Panc1 (cell line): ENCODE data around the gene CDYL2. TPM values are rescaled to one million over a fixed set of nuclear protein-coding genes. Genes with fewer than 3 reads are reported as not detected.

Experiments
- ATAC-seq: fragments of 200-7000 bp; cut with Tn5 transposase; 2 replicates; pipeline ENCODE4 v1.9.1; 2020; ENCODE audit warnings: mild to moderate bottlenecking, moderate library complexity
- BruUV-seq: library from RNA; stranded (reverse); fragments of 400-500 nt; replicated peaks from 2 replicates; lab custom pipeline; 2021; lab: Mats Ljungman, UMichigan
- CTCF ChIA-PET: fragments of 300-600 bp; sonication (Branson Sonifier 250); formaldehyde crosslinking; loops from one replicate; lab custom pipeline; 2022; ENCODE audit warnings: antibody characterized with exemption; lab: Charles Lee
- POLR2A ChIA-PET: fragments of 300-600 bp; sonication (Branson Sonifier 250); formaldehyde crosslinking; loops from one replicate; lab custom pipeline; 2022; ENCODE audit warnings: antibody characterized with exemption; lab: Charles Lee
- DNase-seq: peaks from one replicate; pipeline ENCODE4 v3.0.0-alpha.2; 2010; ENCODE audit warnings: low read depth, low spot score
- H3K27ac ChIP-seq: 2 replicates; pipeline ENCODE4 v1.5.1; 2011; ENCODE audit warnings: mild to moderate bottlenecking, low read length, inconsistent platforms
- H3K27me3 ChIP-seq: fragments of 200-500 bp; sonication (Bioruptor generic); 2 replicates; pipeline ENCODE4 v1.6.0; 2014; ENCODE audit warnings: low read length, inconsistent platforms; ENCODE audit not compliant: control insufficient read depth, insufficient read depth
- H3K36me3 ChIP-seq: fragments of 200-500 bp; sonication (Bioruptor generic); 2 replicates; pipeline ENCODE4 v1.5.1; 2014; ENCODE audit warnings: inconsistent platforms, mild to moderate bottlenecking, low read length, moderate library complexity; ENCODE audit not compliant: control insufficient read depth, insufficient read depth
- H3K4me1 ChIP-seq: 2 replicates; pipeline ENCODE4 v1.5.1; 2011; ENCODE audit warnings: inconsistent platforms, mild to moderate bottlenecking, low read length, moderate library complexity; ENCODE audit not compliant: control insufficient read depth, insufficient read depth
- H3K4me3 ChIP-seq, 2 experiments: 2 replicates each; pipeline ENCODE4 v1.5.1; 2011 to 2012; ENCODE audit warnings: low read depth in 2 of 2, low read length in 2 of 2, mild to moderate bottlenecking in 2 of 2, inconsistent platforms in 1 of 2, moderate library complexity in 1 of 2
- H3K9me3 ChIP-seq: fragments of 200-500 bp; sonication (Bioruptor generic); 2 replicates; pipeline ENCODE4 v1.5.1; 2014; ENCODE audit warnings: low read depth, mild to moderate bottlenecking, inconsistent platforms, low read length, moderate library complexity; ENCODE audit not compliant: control insufficient read depth, insufficient read depth
- CTCF ChIP-seq: fragments of 450-650 bp; IDR thresholded peaks from 2 replicates; pipeline ENCODE4 v1.5.1; 2017; ENCODE audit warnings: mild to moderate bottlenecking
- POLR2AphosphoS5 ChIP-seq: IDR thresholded peaks from 2 replicates; pipeline ENCODE4 v1.6.1; 2012; ENCODE audit warnings: mild to moderate bottlenecking, low read depth, low read length, moderate library complexity
- REST ChIP-seq, 2 experiments: IDR thresholded peaks; 2 replicates each; pipeline ENCODE4 v1.6.1; 2011 to 2012; ENCODE audit warnings: low read depth in 2 of 2, control low read depth in 1 of 2, low read length in 1 of 2, mild to moderate bottlenecking in 1 of 2, moderate library complexity in 1 of 2; ENCODE audit not compliant: insufficient read depth in 1 of 2
- SIN3A ChIP-seq: IDR thresholded peaks from 2 replicates; pipeline ENCODE4 v1.6.1; 2012; ENCODE audit warnings: low read depth, mild to moderate bottlenecking, low read length, moderate library complexity, borderline replicate concordance; ENCODE audit not compliant: insufficient read depth
- TCF7L2 ChIP-seq: IDR thresholded peaks from 2 replicates; pipeline ENCODE4 v1.6.1; 2011; ENCODE audit warnings: mild to moderate bottlenecking, low read depth, low read length, inconsistent platforms
- in situ Hi-C: cut with HindIII; loops from 2 replicates; pipeline ENCODE4 v1.10.0; 2016; ENCODE audit warnings: low sequenced_read_pairs, low pct_unique_long_range_greater_than_20kb
- intact Hi-C: fragments of 100-400 bp; cut with micrococcal nuclease; formaldehyde crosslinking; loops from one replicate; pipeline ENCODE4 v1.10.0; 2022; ENCODE audit not compliant: unreplicated experiment
- total RNA-seq: library from RNA; stranded (reverse); gene quantifications from one replicate; pipeline ENCODE4 v1.2.1, GENCODE V29; 2021; ENCODE audit not compliant: unreplicated experiment

CDYL2 gene
- total RNA-seq, 1 experiment from 2014 or later: 6.1 TPM

GRCh38 chr16:80670170-80670865, 134.1 kb downstream of the CDYL2 start:
- intact Hi-C loops: no loop called here
- Histone ChIP-seq H3K27me3 (no peaks in the 10 kb centered on the region), H3K9me3 (no peaks in the 10 kb centered on the region), H3K4me3 (no peak overlapping the region), H3K36me3 (no peaks in the 10 kb centered on the region), H3K4me1 (no peaks in the 10 kb centered on the region), H3K27ac (no peak overlapping the region)
- no peak for TF ChIP-seq TCF7L2
- TF ChIP-seq REST (IDR thresholded peaks at IDR 0.05; ENCODE audit: insufficient read depth in 1 of 2, low read depth in 2 of 2, low read length in 1 of 2): no peak
- TF ChIP-seq POLR2AphosphoS5: no peak
- no peak for TF ChIP-seq CTCF
- TF ChIP-seq SIN3A: no peak
- no TSS peak for BruUV-seq
- no peak for ATAC-seq
- CTCF ChIA-PET: no interaction called here
- in situ Hi-C loops: no loop called here
- POLR2A ChIA-PET: no interaction called here
- no peak for DNase-seq

- H3K27me3 ChIP-seq: no peaks in the 10 kb centered on the region
- H3K4me3 ChIP-seq: no peak overlapping the region
- POLR2A ChIA-PET: no interaction called here
- no peak overlapping the region for H3K27ac ChIP-seq
- TF ChIP-seq REST (IDR thresholded peaks at IDR 0.05; ENCODE audit: insufficient read depth in 1 of 2, low read depth in 2 of 2, low read length in 1 of 2): no peak
- no peak for TF ChIP-seq SIN3A
- TF ChIP-seq POLR2AphosphoS5: no peak
- no peak for TF ChIP-seq TCF7L2
- no peak for TF ChIP-seq CTCF
- in situ Hi-C loops (no loop called here), intact Hi-C loops (no loop called here)
- BruUV-seq: no TSS peak
- CTCF ChIA-PET: no interaction called here
- no peaks in the 10 kb centered on the region for H3K9me3 ChIP-seq
- DNase-seq (no peak), ATAC-seq (no peak)
- H3K36me3 ChIP-seq: no peaks in the 10 kb centered on the region
- no peaks in the 10 kb centered on the region for H3K4me1 ChIP-seq
Measured at GRCh38 chr16:80669673-80670072, 134.7 kb downstream of the CDYL2 start.
